HepG2 (cell line): ENCODE measurements around the gene CDX4. TPM values are rescaled to one million over a fixed set of nuclear protein-coding genes. Genes with fewer than 3 reads are reported as not detected.
"Not testable (repeated sequence)": the region's sequence is repeated elsewhere in the genome, so short reads cannot be mapped to it uniquely, and the experiment has no call there.

Source experiments
- ATAC-seq: fragments of 200-7000 bp; cut with Tn5 transposase; 3 replicates; pipeline ENCODE4 v1.9.1; 2020; ENCODE audit warnings: mild to moderate bottlenecking, moderate library complexity
- BruUV-seq: library from RNA; stranded (reverse); fragments of 400-500 nt; replicated peaks from 2 replicates; lab custom pipeline; 2021; lab: Mats Ljungman, UMichigan
- CTCF ChIA-PET: fragments of 300-600 bp; formaldehyde crosslinking; extraction: SDS; loops from one replicate; lab custom pipeline; 2021; ENCODE audit warnings: low total read pairs, inconsistent platforms, low intra/inter-chr PET ratio; lab: Yijun Ruan, JAX
- POLR2A ChIA-PET: fragments of 350-600 bp; sonication (Branson Sonifier 250); formaldehyde crosslinking; loops from one replicate; lab custom pipeline; 2020; ENCODE audit warnings: antibody characterized with exemption, inconsistent platforms; lab: Yijun Ruan, JAX
- DNase-seq: peaks from one replicate; pipeline ENCODE4 v3.0.0-alpha.2; 2015; ENCODE audit warnings: low spot score
- FAIRE-seq: peaks from 3 replicates; lab custom pipeline; 2011; peaks lifted over from hg19 to GRCh38; lab: Jason Lieb, UNC
- H2AFZ ChIP-seq: one replicate; pipeline ENCODE4 v1.6.1; 2011; ENCODE audit warnings: low read length, inconsistent platforms
- H3K27ac ChIP-seq: fragments of 300-600 bp; 3 replicates; pipeline ENCODE4 v1.8.0; 2011; ENCODE audit warnings: mixed run types, mild to moderate bottlenecking, mixed read lengths, low read length, inconsistent platforms; ENCODE audit not compliant: insufficient read depth; ENCODE audit errors: extremely low read length
- H3K27me3 ChIP-seq, 2 experiments: fragments of 200-600 bp in 1 of 2; 2 replicates in 1 of 2; 3 replicates in 1 of 2; pipeline versions ENCODE4 v1.6.0 to v1.8.0; 2011; ENCODE audit warnings: low read length in 2 of 2, mild to moderate bottlenecking in 2 of 2, moderate library complexity in 2 of 2, inconsistent platforms in 1 of 2; ENCODE audit not compliant: insufficient read depth in 2 of 2, control insufficient read depth in 1 of 2
- H3K36me3 ChIP-seq, 2 experiments: fragments of 200-600 bp in 1 of 2; replicated peaks in 1 of 2; 2 replicates in 1 of 2; 3 replicates in 1 of 2; pipeline versions ENCODE4 v1.5.1 to v1.8.0; 2011; ENCODE audit warnings: low read length in 2 of 2, inconsistent platforms in 1 of 2; ENCODE audit not compliant: insufficient read depth in 2 of 2, control insufficient read depth in 1 of 2
- H3K4me1 ChIP-seq: 2 replicates; pipeline ENCODE4 v1.5.1; 2012; ENCODE audit warnings: low read length, inconsistent platforms; ENCODE audit not compliant: insufficient read depth
- H3K4me2 ChIP-seq: 2 replicates; pipeline ENCODE4 v1.6.0; 2011; ENCODE audit warnings: low read depth, low read length, inconsistent platforms
- H3K4me3 ChIP-seq, 3 experiments: fragments of 200-600 bp in 1 of 3; sonication (generic), shearing (Covaris generic) in 1 of 3; replicated peaks in 1 of 3; 2 replicates each; pipeline ENCODE4 v1.5.1; 2011 to 2016; ENCODE audit warnings: low read length in 3 of 3, inconsistent platforms in 2 of 3, low read depth in 2 of 3, mild to moderate bottlenecking in 2 of 3, control low read depth in 1 of 3, mixed read lengths in 1 of 3; ENCODE audit not compliant: insufficient read depth in 1 of 3
- H3K79me2 ChIP-seq: one replicate; pipeline ENCODE4 v1.6.1; 2011; ENCODE audit warnings: low read length, inconsistent platforms; ENCODE audit not compliant: insufficient read depth
- H3K9ac ChIP-seq: 2 replicates; pipeline ENCODE4 v1.6.0; 2011; ENCODE audit warnings: mild to moderate bottlenecking, low read depth, low read length, inconsistent platforms; ENCODE audit not compliant: insufficient read depth
- H3K9me3 ChIP-seq: 2 replicates; pipeline ENCODE4 v1.5.1; 2012; ENCODE audit warnings: mild to moderate bottlenecking, low read length
- H4K20me1 ChIP-seq: 2 replicates; pipeline ENCODE4 v1.6.0; 2011; ENCODE audit warnings: inconsistent platforms, mild to moderate bottlenecking, low read length, moderate library complexity; ENCODE audit not compliant: insufficient read depth
- HOXA5 ChIP-seq: sonication (generic); formaldehyde crosslinking; IDR thresholded peaks from 2 replicates; pipeline ENCODE4 v1.4.0; 2020; ENCODE audit warnings: missing genetic modification reagents
- ZNF124 ChIP-seq: sonication (generic); formaldehyde crosslinking; IDR thresholded peaks from 2 replicates; pipeline ENCODE4 v1.4.0; 2020; ENCODE audit warnings: missing genetic modification reagents
- WGBS: methylation state at CpG from one replicate; pipeline ENCODE4 v1.1.6; 2017; ENCODE audit warnings: low lambda C conversion rate; 5-methylcytosine and 5-hydroxymethylcytosine counted together
- in situ Hi-C: cut with HindIII; loops from 2 replicates; pipeline ENCODE4 v1.10.0; 2017; ENCODE audit warnings: low pct_unique_long_range_greater_than_20kb; ENCODE audit not compliant: extremely low pct_ligation_motif_present
- intact Hi-C: fragments of 100-400 bp; cut with micrococcal nuclease; formaldehyde crosslinking; loops from one replicate; pipeline ENCODE4 v1.10.0; 2022; ENCODE audit not compliant: unreplicated experiment
- polyA plus RNA-seq, 8 experiments: library from polyadenylated mRNA; depleted of rRNA in 3 of 8; stranded (reverse) in 7 of 8; unstranded in 1 of 8; fragments of >200 nt; fragmentation: Illumina TruSeq in 4 of 8; extraction: Trizol in 4 of 8; gene quantifications; 2 replicates each; pipeline versions ENCODE4 v1.2.1 to v1.2.3, GENCODE V29; 2011 to 2016; ENCODE audit warnings: low read depth in 4 of 8, missing spikeins in 1 of 8, mixed read lengths in 1 of 8; ENCODE audit not compliant: insufficient read depth in 1 of 8
- small RNA-seq, 3 experiments: library from RNA; depleted of rRNA; stranded (forward); fragments of <200 nt; gene quantifications; one replicate each; pipeline ENCODE3, GENCODE V24; 2012; ENCODE audit warnings: low read depth in 2 of 3, low replicate concordance in 1 of 3; ENCODE audit not compliant: insufficient read length in 3 of 3, insufficient read depth in 2 of 3
- total RNA-seq, 5 experiments: library from RNA; depleted of rRNA; stranded (reverse); fragments of >200 nt; fragmentation: Illumina TruSeq; extraction: Trizol; gene quantifications; 2 replicates each; pipeline ENCODE4 v1.2.3, GENCODE V29; 2016; ENCODE audit warnings: low read depth in 1 of 5

The CDX4 gene
- total and polyA plus RNA-seq, 2 of the 13 experiments (the other 11 are each of a cell fraction or from before 2014, with no cell fraction given), result not detected

DNA sequence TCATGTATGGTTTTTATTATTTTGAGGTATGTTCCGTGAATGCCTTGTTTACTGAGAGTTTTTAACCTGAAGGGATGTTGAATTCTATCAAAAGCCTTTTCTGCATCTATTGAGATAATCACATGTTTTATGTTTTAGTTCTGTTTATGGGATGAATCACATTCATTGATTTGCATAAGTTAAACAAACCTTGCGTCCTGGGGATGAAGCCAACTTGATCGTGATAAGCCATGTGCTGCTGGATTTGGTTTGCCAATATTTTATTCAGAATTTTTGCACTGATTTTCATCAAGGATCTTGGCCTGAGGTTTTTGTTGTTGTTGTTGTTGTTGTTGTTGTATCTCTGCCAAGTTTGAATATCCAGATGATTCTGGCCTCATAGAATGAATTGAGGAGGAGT is 43.8 kb downstream of the CDX4 start:
- ATAC-seq (no peak), DNase-seq (no peak)
- Histone ChIP-seq H3K36me3 (no peaks in the 10 kb centered on the region), H3K79me2 (no peaks in the 10 kb centered on the region), H3K27me3 (no peaks in the 10 kb centered on the region), H3K9ac (no peak overlapping the region), H3K27ac (no peak overlapping the region), H2AFZ (no peak overlapping the region), H3K4me2 (no peak overlapping the region), H3K4me1 (no peaks in the 10 kb centered on the region), H4K20me1 (no peaks in the 10 kb centered on the region), H3K4me3 (no peak overlapping the region)
- intact Hi-C loops, result no loop called here
- BruUV-seq, result no TSS peak
- POLR2A ChIA-PET, result no interaction called here
- no peak for TF ChIP-seq ZNF124 (CRISPR knock-in tag)
- TF ChIP-seq HOXA5 (CRISPR knock-in tag), result no peak
- TF ChIP-seq, all 625 proteins: peak for 0
- 3% methylated on average over 3 of the region's 3 CpGs for WGBS
- FAIRE-seq, result no peak
- no peaks in the 10 kb centered on the region for H3K9me3 ChIP-seq
- in situ Hi-C loops, result no loop called here
- CTCF ChIA-PET, result no interaction called here

GRCh38 chrX:73492178-73492577 is 45.3 kb downstream of the CDX4 start:
- H3K79me2 ChIP-seq, DNase-seq, H3K27ac ChIP-seq, H3K4me1 ChIP-seq, H3K9me3 ChIP-seq, H3K27me3 ChIP-seq, H3K36me3 ChIP-seq, intact Hi-C loops, in situ Hi-C loops, ATAC-seq, H3K9ac ChIP-seq, H4K20me1 ChIP-seq, H2AFZ ChIP-seq, H3K4me3 ChIP-seq, CTCF ChIA-PET, FAIRE-seq, POLR2A ChIA-PET, BruUV-seq, H3K4me2 ChIP-seq: not testable (repeated sequence)
- WGBS, result 22% methylated on average over 4 of the region's 4 CpGs

Small RNAs within 50 kb of the gene (small RNA-seq; reads per million reads assigned to genes)
- gene MORF4L1P6 (0 reads per million in 3 experiments), gene RNU6-1044P (0 reads per million in 3 experiments)

Other genes starting within 250 kb of the CDX4 start
- 0.07 TPM in 1 of 2 replicates, not detected in the other for gene NAP1L2, start 232.2 kb upstream of the CDX4 start, total RNA-seq (2016; rRNA removed; fragmentation: Illumina TruSeq; extraction: Trizol)
- not detected in 2 replicates for gene NAP1L2, start 232.2 kb upstream of the CDX4 start, polyA plus RNA-seq (2011; rRNA removed)
- 0.04 TPM in 1 of 2 replicates, not detected in the other for gene CHIC1, start 116.1 kb downstream of the CDX4 start, total RNA-seq (2016; rRNA removed; fragmentation: Illumina TruSeq; extraction: Trizol)
- gene CHIC1, start 116.1 kb downstream of the CDX4 start, polyA plus RNA-seq (2011; rRNA removed), result not detected in 2 replicates